SW480 (cell line): ENCODE measurements around the gene CORIN.

ENCODE experiments used
- DNase-seq: peaks from one replicate; pipeline ENCODE4 v3.0.0-alpha.2; 2016; ENCODE audit warnings: low spot score

Gene CORIN

GRCh38 chr4:47835494-47835893 lies 2.4 kb downstream of the CORIN start:
- DNase-seq = no peak

- DNase-seq = peak; percentile 5
Measured at GRCh38 chr4:47831026-47831679, 6.7 kb downstream of the CORIN start.

GRCh38 chr4:47830265-47831025 lies 7.4 kb downstream of the CORIN start:
- DNase-seq = peak; percentile 33

GRCh38 chr4:47829438-47829837 lies 8.4 kb downstream of the CORIN start:
- no peak for DNase-seq

- DNase-seq = no peak
Measured at GRCh38 chr4:47827343-47828047, 10.4 kb downstream of the CORIN start.

GRCh38 chr4:47824840-47825239 lies 13.0 kb downstream of the CORIN start:
- DNase-seq = no peak

GRCh38 chr4:47819178-47819577 lies 18.7 kb downstream of the CORIN start:
- no peak for DNase-seq

GRCh38 chr4:47817275-47817674 lies 20.6 kb downstream of the CORIN start:
- DNase-seq = no peak

- no peak for DNase-seq
Measured at GRCh38 chr4:47816748-47817147, 21.1 kb downstream of the CORIN start.

- no peak for DNase-seq
Measured at GRCh38 chr4:47814618-47815295, 23.1 kb downstream of the CORIN start.

GRCh38 chr4:47809654-47810203 lies 28.1 kb downstream of the CORIN start:
- no peak for DNase-seq

GRCh38 chr4:47804598-47804997 lies 33.3 kb downstream of the CORIN start:
- DNase-seq = no peak

- DNase-seq = no peak
Measured at GRCh38 chr4:47801481-47802002, 36.3 kb downstream of the CORIN start.

GRCh38 chr4:47798165-47798564 lies 39.7 kb downstream of the CORIN start:
- DNase-seq = no peak

GRCh38 chr4:47791965-47792364 lies 45.9 kb downstream of the CORIN start:
- no peak for DNase-seq

GRCh38 chr4:47790105-47790504 lies 47.8 kb downstream of the CORIN start:
- DNase-seq = no peak

- DNase-seq = no peak
Measured at GRCh38 chr4:47788126-47788525, 49.7 kb downstream of the CORIN start.

GRCh38 chr4:47786958-47787370 lies 50.9 kb downstream of the CORIN start:
- DNase-seq = peak; percentile 46

- peak; percentile 29 for DNase-seq
Measured at GRCh38 chr4:47785153-47785552, 52.7 kb downstream of the CORIN start.

GRCh38 chr4:47784222-47784621 lies 53.6 kb downstream of the CORIN start:
- no peak for DNase-seq

GRCh38 chr4:47776353-47776752 lies 61.5 kb downstream of the CORIN start:
- peak; percentile 70 for DNase-seq

- no peak for DNase-seq
Measured at GRCh38 chr4:47774079-47774478, 63.8 kb downstream of the CORIN start.
